ENCODE data around the gene P2RY2.

P2RY2 gene

DNA sequence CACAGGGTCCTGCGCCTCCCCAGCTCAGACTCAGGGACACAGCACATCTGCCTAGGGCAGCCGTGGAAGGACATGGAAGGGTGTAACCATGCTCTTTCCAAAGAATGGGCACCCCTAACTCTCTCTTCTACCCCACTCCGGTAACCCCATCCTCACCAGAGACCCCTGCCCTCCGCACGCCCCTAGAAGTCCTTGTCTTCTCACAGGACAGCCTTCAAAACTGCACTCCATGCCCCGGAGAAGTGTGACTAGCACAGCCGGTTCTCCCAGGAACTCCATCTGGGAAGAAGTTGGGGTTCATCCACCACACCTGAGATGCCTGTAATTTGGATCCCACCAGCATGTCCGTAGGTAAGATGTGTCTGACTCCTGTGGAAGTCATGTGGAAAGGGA, 25.0 kb downstream of the P2RY2 start:
- DNase-seq (ENCODE audit: low read depth) = no peak
- no peak overlapping the region for H3K4me3 ChIP-seq (ENCODE audit: low read depth, low read length)
- TF ChIP-seq, protein P1, sequence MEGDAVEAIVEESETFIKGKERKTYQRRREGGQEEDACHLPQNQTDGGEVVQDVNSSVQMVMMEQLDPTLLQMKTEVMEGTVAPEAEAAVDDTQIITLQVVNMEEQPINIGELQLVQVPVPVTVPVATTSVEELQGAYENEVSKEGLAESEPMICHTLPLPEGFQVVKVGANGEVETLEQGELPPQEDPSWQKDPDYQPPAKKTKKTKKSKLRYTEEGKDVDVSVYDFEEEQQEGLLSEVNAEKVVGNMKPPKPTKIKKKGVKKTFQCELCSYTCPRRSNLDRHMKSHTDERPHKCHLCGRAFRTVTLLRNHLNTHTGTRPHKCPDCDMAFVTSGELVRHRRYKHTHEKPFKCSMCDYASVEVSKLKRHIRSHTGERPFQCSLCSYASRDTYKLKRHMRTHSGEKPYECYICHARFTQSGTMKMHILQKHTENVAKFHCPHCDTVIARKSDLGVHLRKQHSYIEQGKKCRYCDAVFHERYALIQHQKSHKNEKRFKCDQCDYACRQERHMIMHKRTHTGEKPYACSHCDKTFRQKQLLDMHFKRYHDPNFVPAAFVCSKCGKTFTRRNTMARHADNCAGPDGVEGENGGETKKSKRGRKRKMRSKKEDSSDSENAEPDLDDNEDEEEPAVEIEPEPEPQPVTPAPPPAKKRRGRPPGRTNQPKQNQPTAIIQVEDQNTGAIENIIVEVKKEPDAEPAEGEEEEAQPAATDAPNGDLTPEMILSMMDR (IDR thresholded peaks at IDR 0.05; ENCODE audit: control insufficient read depth, extremely low read depth, insufficient read depth) = no peak

- no peak for DNase-seq (ENCODE audit: low read depth)
- TF ChIP-seq, protein P1 (IDR thresholded peaks at IDR 0.05; ENCODE audit: control insufficient read depth, extremely low read depth, insufficient read depth) = no peak
- no peak overlapping the region for H3K4me3 ChIP-seq (ENCODE audit: low read depth, low read length)
Observed at GRCh38 chr11:73244589-73245240, 26.6 kb downstream of the P2RY2 start.

DNA sequence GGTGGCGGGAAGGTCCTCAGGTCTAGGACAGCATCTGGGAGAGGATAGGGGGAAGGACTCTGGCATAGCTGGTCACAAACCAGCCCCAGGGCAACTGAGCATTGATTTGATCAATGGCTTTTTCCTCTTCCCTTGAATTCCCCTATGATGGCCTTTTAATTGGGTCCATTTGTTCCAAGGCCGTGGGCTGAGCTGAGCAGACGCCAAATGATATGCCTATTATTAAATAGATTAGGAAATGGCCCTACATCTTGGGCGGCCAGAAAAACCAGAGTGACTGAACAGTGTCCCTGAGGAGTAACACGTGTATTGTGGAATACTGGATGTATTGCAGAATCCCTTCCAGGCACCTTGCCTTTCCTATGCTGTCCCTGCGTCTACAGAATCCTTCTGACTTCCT, 27.4 kb downstream of the P2RY2 start:
- DNase-seq (ENCODE audit: low read depth) = no peak
- TF ChIP-seq, protein P1 (IDR thresholded peaks at IDR 0.05; ENCODE audit: control insufficient read depth, extremely low read depth, insufficient read depth) = no peak
- no peak overlapping the region for H3K4me3 ChIP-seq (ENCODE audit: low read depth, low read length)

- TF ChIP-seq, protein P1 (IDR thresholded peaks at IDR 0.05; ENCODE audit: control insufficient read depth, extremely low read depth, insufficient read depth) = no peak
Observed at GRCh38 chr11:73246303-73246702, 28.2 kb downstream of the P2RY2 start.

GRCh38 chr11:73248526-73249185, 30.6 kb downstream of the P2RY2 start:
- no peak overlapping the region for H3K4me3 ChIP-seq (ENCODE audit: low read depth, low read length)
- no peak for DNase-seq (ENCODE audit: low read depth)
- TF ChIP-seq, protein P1 (IDR thresholded peaks at IDR 0.05; ENCODE audit: control insufficient read depth, extremely low read depth, insufficient read depth) = no peak

More at GRCh38 chr11:73246303-73246702, 28.2 kb downstream of the P2RY2 start:
- no peak for DNase-seq (ENCODE audit: low read depth)
- no peak overlapping the region for H3K4me3 ChIP-seq (ENCODE audit: low read depth, low read length)

DNA sequence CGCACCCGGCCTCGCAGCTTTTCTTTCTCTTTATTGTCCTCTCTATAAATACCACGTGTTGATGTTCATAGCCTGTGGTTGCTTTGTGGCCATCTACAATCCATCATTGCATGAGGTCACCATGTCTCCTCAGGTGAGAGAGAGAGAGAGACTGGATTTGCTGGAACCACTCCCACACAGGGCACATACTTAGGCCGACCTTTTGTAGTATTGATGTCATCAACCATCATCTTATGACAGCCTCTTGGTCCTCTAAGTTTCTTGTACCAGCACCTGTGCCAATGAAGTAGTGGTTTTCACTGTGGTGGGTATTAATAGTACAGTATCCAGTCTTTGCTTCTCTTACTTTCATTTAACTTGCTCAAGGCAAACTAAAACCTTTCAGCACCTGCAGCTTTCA, 31.2 kb downstream of the P2RY2 start:
- DNase-seq (ENCODE audit: low read depth) = no peak
- no peak overlapping the region for H3K4me3 ChIP-seq (ENCODE audit: low read depth, low read length)
- TF ChIP-seq, protein P1 (IDR thresholded peaks at IDR 0.05; ENCODE audit: control insufficient read depth, extremely low read depth, insufficient read depth) = no peak
